HCEC 1CT (cell line): ENCODE results near the gene MYRF.
A peak's percentile ranks its signal among the peaks of the same experiment; 100 is the strongest.

Source experiments
- DNase-seq: peaks from one replicate; pipeline ENCODE4 v3.0.0-alpha.2; 2017

MYRF gene

GRCh38 chr11:61778357-61778886, 26.0 kb downstream of the MYRF start:
- no peak for DNase-seq

DNA sequence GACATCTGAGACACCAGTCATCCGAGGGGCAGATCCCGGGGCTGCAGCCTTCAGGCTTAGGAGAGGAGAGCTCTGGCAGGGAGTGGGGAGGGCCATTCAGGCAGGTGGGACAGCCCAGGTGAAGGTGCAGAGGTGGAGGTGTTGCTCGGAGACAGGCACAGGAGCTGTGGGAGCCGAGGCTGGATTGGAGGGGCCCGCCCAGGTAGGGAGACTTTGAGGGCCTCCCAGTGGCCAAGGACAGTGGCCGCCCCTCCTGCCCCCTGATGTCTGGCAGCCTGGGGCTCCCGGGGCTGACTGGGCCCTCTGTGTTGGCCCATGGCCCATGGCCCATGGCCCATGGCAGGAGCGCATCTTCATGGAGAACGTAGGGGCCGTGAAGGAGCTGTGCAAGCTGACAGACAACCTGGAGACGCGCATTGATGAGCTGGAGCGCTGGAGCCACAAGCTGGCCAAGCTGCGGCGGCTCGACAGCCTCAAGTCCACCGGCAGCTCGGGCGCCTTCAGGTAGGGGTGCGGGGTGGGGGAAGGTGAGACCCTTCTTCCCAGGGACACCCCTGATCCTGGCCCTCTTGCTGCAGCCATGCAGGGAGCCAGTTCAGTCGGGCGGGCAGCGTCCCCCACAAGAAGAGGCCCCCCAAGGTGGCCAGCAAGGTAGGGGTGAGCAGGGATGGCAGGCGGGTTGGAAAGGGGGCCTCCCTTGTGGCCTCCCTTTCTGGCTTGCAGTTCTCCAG, 26.6 kb downstream of the MYRF start:
- no peak for DNase-seq

- DNase-seq: no peak
Observed at GRCh38 chr11:61779666-61780525, 27.5 kb downstream of the MYRF start.

GRCh38 chr11:61780581-61781162, 28.2 kb downstream of the MYRF start:
- no peak for DNase-seq

- no peak for DNase-seq
Observed at GRCh38 chr11:61781585-61781984, 29.1 kb downstream of the MYRF start.

GRCh38 chr11:61782299-61782698, 29.9 kb downstream of the MYRF start:
- DNase-seq: no peak

GRCh38 chr11:61782841-61783240, 30.4 kb downstream of the MYRF start:
- no peak for DNase-seq

- DNase-seq: no peak
Observed at GRCh38 chr11:61783717-61784505, 31.5 kb downstream of the MYRF start.

DNA sequence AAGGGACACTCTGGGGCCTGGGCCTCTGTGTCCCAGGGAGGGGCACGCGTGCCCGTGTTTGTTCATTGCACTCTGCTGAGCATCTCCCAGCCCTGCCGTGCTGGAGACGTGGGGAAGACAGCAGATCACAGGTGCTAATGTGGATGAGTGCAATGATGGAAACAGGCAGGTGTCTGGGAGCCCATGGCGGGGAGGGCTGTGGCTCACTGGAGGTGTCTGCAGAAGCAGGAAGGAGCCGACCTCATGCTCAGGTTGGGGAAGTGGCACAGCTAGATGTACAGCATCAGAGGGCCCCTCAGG, 32.0 kb downstream of the MYRF start:
- no peak for DNase-seq

DNA sequence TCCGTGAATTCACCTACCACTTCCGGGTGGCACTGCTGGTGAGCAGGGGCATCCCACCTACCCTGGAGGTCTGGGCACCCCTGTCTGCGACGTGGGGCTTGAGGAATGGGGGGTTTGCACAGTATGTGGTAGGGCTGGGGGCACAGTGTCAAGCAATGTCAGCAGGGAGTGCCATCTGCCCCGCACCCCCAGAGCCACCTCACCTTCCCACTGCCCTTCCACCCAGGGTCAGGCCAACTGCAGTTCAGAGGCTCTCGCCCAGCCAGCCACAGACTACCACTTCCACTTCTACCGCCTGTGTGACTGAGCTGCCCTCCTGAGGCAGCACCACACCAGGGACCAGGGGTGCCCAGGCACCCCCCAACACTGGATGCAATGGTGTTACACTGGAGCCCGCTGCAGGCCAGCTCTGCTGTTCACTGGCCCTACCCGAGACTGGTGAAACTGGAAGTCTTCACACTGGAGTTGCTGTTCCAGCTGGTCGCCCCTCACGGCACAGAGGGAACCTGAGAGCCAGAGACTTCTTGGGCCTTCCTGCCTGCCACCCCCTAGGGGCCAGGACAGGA, 33.5 kb downstream of the MYRF start:
- no peak for DNase-seq

- DNase-seq: peak; percentile 67
Observed at GRCh38 chr11:61787928-61788491, 35.6 kb downstream of the MYRF start.

DNA sequence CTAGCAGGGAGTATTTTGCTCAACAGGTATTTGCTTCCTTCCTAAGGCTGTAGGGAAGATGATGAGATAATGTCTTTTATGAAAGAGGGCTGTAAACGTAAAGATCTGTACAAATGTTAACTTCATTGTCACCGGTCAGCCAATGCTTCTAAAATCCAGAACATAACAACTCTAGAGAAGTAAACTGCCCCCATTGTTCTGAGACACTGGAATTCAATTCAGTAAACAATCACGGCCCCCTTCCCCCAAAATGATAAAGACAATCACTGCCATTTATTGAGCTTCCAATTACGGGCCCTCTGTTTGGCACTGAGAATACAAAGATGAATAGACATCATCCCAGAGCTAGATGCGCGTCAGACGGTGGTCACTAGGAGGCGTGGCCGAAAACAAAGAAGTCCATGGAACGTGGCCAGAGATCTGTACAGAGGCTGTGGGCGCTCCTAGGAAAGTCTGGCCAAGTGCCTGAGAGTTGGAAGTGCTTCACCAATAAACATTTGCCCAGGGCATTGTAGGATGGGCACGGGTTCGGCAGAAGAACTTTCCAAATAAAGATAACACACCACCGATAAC, 39.4 kb downstream of the MYRF start:
- peak; percentile 83 for DNase-seq

GRCh38 chr11:61792310-61793082, 40.1 kb downstream of the MYRF start, which contains the start of the genes FEN1 and TMEM258:
Gene FEN1 (plus strand): TSS chr11:61792911. CDS start chr11:61795362, 2,451 bp downstream.
Gene TMEM258 (minus strand): TSS chr11:61792599. CDS start chr11:61792558, 41 bp downstream.
- peak; percentile 92 for DNase-seq

- peak; percentile 14 for DNase-seq
Observed at GRCh38 chr11:61793083-61793828, 40.8 kb downstream of the MYRF start.

GRCh38 chr11:61793829-61794204, 41.4 kb downstream of the MYRF start:
- no peak for DNase-seq

DNA sequence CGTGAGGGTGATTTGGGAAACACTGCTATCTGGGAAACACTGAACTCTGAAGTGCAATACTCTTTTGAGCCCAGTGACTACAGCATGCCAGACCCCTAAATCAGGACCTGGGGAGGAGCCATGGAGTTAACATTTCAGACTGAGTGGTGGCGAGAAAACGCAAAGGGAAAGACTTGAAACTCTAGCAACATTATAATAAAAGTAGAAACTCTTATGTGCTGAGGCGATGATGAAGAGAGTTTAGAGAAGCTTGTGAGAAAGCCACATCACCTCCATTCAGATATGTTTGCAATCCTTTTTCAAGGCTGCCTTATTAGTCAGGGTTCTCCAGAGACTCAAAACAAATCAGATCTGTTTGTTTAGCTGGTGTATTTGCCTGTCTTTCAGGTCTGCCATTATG, 42.1 kb downstream of the MYRF start:
- DNase-seq: no peak

GRCh38 chr11:61795459-61795858, 43.0 kb downstream of the MYRF start:
- DNase-seq: no peak

DNA sequence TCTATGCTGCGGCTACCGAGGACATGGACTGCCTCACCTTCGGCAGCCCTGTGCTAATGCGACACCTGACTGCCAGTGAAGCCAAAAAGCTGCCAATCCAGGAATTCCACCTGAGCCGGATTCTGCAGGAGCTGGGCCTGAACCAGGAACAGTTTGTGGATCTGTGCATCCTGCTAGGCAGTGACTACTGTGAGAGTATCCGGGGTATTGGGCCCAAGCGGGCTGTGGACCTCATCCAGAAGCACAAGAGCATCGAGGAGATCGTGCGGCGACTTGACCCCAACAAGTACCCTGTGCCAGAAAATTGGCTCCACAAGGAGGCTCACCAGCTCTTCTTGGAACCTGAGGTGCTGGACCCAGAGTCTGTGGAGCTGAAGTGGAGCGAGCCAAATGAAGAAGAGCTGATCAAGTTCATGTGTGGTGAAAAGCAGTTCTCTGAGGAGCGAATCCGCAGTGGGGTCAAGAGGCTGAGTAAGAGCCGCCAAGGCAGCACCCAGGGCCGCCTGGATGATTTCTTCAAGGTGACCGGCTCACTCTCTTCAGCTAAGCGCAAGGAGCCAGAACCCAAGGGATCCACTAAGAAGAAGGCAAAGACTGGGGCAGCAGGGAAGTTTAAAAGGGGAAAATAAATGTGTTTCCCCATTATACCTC, 43.6 kb downstream of the MYRF start:
- no peak for DNase-seq

DNA sequence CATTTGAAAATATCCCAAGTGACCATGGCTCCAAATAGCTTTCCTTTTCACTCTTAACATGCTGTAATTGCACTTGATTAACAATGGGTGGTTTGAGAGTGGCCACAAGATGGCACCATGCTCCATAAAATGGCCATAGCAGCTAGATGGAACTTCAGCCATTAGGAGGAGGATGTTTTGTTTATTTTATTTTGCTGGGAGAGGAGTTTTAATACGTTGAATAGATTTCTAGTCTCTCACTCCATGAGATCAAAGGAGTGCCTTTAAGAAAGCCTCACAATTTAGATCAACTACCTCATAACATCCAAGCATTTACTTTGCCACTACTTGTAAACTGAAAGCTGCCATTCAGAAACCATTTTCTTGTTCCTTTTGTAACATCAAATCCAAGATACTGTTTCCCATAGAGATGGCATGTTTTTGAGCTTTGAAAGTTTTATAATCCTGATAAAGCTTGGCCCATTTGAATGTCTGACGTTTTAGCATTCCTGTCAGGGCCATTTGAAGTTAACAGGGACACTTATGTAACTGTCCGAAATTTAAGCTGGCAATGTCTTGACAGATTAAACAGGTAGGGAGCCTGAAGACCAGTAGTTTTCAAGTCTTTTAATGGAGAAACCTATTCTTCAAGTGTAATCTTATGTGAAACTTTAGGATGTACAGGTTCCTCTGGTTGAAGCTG, 45.0 kb downstream of the MYRF start:
- DNase-seq: peak; percentile 76
